Stimulated activated CD8-positive, alpha-beta memory T cell treated with anti-CD3 and anti-CD28 coated beads, Interleukin-2, amount 100 ng/mL, for 48 hours (primary cell): ENCODE results near the gene NIPA2.

Experiments used
- DNase-seq, 2 donors: peaks; one replicate each; pipeline ENCODE4 v3.0.0-alpha.2; 2020; ENCODE audit warnings: low read depth in 2 of 2

NIPA2 gene

GRCh38 chr15:22877607-22878006 is 39.1 kb downstream of the NIPA2 start:
- no peak for DNase-seq

- DNase-seq: no peak
These were observed 39.6 kb downstream of the NIPA2 start for GRCh38 chr15:22878103-22878502.

DNA sequence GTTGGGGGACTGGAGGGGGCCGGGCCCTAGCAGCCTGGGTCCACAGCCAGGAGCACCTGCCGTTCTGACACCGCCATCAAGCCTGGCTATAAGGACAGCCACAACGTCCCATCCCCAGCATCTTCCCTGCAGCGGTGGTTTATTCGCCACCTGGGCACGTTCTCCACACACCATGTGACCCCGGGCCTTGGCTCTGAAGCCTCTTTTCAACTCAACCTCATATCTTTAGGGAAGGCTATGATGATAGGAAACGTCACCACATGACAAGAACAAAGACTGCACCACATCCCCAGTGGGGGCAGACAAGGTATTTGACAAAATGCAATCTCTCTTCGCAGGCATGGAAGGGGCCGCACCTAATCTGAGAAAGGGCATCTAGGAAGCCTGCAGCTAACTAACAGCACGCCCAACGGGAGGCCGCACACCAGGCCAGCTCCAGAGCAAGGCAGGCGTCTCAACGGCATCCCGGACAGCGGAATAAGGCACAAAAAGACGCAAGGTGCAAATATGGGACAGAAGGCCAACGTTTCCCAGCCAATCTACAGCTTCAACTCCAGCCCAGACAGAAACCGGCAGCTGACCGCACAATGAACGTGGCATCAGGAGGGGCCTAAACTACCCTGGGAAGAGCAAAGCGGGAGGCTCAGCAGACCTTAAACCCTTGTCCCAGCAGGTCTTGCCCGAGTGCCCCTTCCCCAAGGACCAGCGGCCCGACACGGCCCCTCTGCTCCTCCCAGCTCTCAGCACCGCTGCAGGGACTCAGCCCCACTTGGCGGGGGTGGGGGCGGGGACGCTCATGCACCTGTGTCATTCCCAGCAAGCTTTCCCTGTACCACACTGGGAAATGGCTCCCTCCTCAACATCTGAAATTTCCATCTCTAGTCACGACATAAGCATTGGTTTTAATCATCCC is 41.9 kb downstream of the NIPA2 start:
- no peak for DNase-seq

DNA sequence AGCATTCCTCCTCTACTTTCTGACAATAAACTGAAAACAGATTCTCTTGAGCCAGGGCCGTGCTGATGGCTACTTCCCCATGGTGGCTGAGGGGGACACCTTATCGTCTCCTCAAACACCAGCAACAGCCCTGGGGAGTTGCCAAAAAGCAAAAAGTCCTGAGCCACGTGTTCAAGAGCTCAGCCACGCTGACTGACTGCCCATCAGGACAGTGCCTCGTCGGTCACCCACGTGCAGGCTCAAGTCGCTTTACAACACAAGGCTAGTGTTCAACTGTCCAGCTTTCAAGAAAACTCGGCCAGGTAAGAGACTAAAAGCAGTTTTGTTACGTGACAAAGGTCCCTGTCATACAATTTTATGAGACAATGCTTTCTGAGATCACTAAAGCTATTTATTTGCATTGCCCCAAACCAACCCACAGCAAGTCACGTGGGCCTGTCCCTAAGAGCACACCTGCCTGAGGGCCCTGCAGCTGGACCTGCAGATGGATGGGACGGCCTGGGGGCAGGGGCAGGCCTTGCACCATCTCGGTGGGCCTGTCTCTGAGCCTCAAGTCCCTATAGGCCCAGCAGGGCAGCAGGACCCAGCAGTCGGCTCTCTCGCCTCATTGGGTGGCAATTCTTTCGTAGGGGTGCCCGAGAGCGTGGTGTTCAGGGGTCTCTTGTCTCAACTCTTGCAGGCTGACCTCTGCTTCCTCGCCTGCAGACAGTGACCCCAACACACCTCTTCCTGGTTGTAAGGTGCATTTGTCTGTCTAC is 42.7 kb downstream of the NIPA2 start:
- DNase-seq: no peak

DNA sequence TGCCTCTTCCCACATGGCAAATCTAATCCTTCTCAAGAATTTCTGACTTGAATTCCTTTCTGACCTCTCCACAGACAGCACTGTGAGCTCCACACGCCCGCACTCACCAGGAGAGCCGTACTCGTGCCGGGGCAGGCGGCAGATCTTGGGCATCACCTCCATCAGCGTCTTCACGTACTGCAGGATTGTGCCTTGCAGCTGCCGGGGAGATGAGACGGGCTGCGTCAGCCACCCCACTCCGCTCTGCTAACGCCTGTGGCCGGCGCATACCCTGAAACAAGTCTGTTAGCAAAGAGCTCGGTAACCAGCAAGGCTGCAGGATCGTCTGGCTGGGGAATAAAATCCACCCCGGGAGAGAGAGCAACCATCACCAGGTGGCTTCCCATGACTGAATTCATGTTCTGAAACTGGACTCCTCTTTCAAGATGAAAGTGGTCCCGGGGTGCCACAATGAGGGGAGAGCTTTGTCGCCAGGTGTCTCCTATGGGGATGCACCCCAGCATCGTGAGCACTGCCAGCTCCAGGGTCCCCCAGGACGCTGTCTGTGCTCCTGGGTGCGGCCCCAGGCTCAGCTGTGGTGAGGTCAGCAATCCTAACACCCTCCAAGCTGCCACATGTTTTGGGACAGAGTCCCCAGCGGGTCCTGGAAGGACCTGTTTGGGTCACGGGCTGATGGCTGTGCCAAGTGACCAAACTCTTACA is 43.4 kb downstream of the NIPA2 start:
- DNase-seq: no peak

DNA sequence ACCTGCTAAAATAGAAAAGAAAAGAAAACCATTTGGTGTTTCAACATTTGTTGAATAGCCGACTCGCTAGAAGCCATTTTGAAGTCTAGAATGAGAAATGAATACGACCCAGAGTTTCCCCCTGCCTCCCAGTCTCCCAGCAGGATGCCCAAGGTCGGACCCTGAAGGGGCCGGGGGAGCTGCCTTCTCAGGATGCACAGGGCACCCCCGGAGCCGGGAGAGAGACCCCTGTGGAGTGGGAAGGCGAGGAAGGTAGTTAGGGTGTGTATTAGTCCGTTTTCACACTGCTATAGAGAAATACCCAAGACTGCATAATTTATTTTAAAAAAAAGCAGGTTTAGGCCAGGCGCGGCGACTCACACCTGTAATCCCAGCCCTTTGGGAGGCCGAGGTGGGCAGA is 44.7 kb downstream of the NIPA2 start:
- no peak for DNase-seq

- no peak for DNase-seq
These were observed 45.9 kb downstream of the NIPA2 start for GRCh38 chr15:22884344-22884743.

GRCh38 chr15:22885120-22885519 is 46.7 kb downstream of the NIPA2 start:
- no peak for DNase-seq

DNA sequence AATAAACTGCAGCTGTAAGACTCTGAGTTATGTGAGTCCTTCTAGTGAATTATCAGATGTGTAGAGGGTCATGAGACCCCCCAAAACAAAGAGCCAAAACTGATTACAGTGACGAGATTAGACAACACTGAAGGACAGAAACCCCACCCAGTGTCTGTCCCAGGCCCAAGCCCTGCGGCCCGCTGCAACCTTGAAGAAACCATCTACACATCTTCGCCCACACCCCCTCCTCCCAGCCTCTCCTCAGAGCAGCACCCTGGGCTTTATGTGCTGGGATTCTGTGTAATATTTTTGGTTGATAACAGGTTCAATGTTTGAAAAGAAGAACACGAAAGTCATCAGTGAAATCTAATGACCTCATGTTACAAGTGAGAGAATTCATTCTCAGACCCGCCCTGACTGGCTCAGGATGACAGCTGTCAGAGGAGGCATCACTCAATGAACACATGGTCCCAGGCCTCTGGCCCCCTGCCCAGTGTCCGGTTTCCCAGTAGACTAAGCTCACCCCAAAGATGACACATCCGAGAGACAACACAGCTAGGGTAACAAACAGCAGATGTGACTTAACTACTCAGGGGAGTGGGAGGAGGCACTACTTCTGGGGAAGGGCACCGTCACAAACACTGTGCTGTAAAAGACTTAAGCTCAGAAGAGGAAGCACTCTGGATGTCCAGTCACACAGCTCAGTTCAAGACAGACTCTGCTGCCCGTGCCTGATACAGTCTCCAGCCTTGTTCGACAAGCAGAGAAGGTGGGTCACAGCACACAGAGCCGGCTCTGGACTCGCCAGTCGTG is 48.9 kb downstream of the NIPA2 start:
- no peak for DNase-seq

DNA sequence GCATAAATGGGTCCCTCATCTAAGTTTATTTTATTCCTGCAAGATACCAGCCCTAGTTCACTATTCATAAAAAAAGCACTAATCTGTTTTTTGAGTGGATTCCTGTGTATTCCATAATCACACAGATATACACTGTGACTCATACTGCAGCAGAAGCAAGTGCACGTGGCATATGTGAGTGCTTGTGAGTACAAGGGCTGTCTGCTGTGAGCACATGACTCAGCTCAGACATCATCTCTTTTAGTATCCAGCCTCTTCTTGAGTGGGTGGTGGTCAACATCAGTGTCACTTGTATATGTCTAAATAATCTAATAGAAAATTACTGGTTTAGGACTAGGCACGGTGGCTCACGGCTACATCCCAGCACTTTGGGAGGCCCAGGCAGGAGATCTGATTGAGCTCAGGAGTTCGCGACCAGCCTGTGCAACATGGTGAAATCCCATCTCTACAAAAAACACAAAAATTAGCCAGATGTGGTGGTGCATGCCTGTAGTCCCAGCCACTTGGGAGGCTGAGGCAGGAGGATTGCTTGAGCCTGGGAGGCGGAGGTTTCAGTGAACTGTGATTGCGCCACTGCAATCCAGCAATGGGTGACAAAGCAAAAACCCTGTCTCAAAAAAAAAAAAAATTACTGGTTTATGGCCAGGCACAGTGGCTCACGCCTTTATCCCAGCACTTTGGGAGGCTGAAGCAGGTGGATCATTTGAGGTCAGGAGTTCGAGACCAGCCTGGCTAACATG is 49.8 kb downstream of the NIPA2 start:
- no peak for DNase-seq

DNA sequence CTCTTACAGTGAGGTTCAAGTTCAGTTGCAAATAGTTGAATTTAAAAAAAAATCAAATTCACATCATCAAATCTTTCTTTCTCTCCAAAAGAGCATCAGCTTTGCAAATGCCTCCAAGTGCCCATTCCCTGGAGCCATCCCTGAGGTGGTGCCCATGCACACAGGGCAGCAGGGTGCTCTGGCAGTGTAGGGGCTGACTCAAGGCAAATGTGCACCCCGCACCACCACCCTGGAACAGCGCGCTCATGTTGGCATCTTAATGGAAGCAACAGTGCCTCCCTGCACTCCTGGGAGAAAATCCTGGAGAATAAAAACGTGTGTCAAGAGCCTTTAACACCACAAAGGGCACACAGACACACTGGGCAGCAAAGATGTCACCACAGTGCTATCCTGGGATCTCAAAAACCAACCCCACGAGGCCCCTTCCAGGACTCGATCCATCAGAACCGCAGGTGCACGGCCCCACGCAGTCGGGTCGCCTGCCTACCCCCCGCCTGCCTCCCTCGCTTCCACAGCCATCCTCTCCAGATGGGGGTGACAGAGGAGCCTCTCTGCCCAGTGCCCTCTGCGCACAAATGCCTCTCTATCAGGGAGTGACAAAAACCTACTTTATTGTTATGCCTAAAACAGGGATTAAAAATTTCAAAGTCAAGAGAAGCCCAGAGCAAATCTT is 50.8 kb downstream of the NIPA2 start:
- no peak for DNase-seq

- DNase-seq: no peak
These were observed 51.8 kb downstream of the NIPA2 start for GRCh38 chr15:22890296-22890695.

- DNase-seq: no peak
These were observed 53.2 kb downstream of the NIPA2 start for GRCh38 chr15:22891426-22892210.

- no peak for DNase-seq
These were observed 53.9 kb downstream of the NIPA2 start for GRCh38 chr15:22892333-22892732.

GRCh38 chr15:22893081-22893480 is 54.6 kb downstream of the NIPA2 start:
- no peak for DNase-seq

DNA sequence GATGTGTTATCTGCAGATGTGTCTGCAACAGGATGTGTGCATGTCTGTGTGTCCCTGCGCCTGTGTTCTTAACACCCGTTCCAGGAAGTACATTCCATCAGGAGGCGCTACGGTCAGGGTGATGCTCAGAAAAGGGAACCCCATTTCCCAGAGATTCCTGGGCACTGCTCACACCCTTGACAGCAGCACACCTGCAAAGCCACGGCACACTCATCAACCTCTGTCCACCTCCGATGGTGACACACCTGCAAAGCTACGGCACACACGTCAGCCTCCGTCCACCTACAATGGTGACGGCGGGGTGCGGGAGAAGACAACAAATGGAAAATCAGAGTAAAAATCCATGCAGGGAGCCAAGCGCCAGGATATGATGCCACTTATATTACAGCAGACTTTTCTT is 55.4 kb downstream of the NIPA2 start:
- no peak for DNase-seq

- DNase-seq: peak; percentile 13 to 18
These were observed 57.2 kb downstream of the NIPA2 start for GRCh38 chr15:22895465-22896190.

DNA sequence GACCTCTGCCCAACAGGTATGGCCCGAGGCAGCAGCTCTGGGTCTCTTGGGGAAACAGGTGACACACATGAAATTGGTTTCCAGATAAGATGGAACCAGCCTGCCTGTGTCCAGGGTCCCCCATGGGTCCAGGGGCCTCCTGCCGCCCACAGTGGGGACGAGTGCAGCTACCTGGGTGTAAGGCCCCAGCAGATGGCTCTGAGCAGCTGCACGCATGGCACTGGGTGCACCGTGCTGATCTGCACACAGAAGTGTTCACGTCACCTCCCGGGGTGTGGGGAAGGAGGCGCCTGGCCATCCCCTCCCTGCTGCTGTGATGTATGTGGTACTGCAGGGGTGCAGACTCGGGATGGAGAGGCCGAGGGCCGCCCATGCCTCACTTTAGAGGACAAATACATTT is 63.6 kb downstream of the NIPA2 start:
- no peak for DNase-seq

GRCh38 chr15:22902578-22902977 is 64.1 kb downstream of the NIPA2 start:
- no peak for DNase-seq
